GM12874 (cell line): Measurements from ENCODE around the gene PARP16.

Source experiments
- CTCF ChIP-seq: IDR thresholded peaks from 2 replicates; pipeline ENCODE4 v1.5.1; 2011; ENCODE audit warnings: low read depth, mild to moderate bottlenecking, control low read depth, low read length, moderate library complexity; ENCODE audit not compliant: insufficient read depth

PARP16 gene

DNA sequence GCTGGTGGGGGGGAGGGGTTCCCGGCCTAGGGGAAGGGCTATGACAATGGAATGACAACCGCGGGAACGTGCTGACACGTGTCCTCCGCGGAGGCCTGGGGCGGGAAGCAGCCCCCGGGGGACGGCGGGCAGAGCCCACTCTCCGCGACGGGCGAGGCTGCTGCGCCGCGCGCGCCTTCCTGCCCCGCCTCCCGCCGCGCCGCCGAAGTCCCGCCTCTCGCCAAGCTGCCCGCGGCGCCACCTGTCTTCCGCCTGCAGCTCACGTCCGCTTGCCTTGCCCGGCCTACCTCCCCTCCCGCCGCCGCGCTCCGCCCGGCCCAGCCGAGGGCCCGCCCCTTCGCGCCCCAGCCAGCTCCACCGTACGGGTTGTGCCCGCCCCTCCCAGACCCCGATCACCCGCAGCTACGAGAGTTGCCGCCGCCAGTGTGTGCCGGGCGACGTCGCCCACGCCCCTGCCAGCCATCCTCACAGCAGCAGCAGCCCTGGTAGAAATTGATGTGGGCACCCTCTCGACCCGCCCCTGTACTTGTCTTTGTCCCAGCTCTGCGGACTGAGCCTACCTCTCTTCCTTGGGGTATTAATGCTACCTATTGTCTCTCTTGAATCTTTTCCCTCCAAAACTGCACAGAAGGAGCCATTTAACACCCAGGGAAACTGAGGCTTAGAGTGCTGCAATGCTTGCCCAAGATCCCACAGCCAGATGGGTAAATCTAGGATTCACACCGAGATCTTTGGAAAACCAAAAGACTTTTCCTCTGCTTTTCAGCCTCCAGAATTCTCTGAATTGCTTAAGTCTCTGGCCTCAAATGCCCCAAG is at the start of gene PARP16:
TSS of gene PARP16 (minus strand) at position 180 of the 816 bp plus-strand sequence. CDS start 457 bp downstream, outside the sequence.
- TF ChIP-seq CTCF = peak; percentile 25; the same call in 1 of the 2 replicates

DNA sequence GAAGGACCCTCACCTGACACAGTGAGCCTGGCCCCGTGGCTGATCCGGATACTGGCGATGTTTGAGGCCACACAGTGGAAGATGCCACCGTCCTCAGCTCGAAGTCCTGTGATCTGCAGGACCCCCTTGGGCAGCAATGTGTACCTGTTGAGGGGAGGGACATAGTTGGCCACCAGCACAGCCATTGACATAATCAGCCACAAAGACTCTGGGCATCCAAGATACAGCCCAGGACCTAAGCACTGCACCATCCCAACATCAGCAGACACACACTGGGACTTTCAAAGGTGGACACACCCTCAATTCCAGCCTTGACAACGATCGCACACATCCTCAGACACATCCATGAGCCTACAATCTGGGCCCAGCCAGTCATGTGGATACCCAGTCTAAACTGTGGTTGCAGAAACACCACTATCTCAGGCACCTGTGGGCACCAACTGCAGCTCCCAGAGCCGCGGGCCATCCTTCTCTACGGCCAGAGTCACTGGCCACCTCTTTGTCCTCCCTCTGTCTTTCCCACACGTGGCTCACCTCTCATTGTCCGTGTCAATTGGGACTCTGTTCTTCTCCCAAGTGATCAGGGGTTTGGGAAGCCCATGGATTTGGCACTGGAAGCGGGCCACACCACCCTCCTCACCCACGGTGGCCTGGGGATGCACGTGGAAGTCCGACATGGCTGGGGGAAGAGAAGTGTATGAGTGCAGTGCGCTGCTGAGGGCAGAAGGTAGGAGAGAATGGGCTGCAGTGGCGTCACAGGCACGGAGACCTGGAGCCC is 48.8 kb upstream of the PARP16 start:
- TF ChIP-seq CTCF = no peak

GRCh38 chr15:65334586-65335231 is 48.0 kb upstream of the PARP16 start:
- TF ChIP-seq CTCF = no peak

- no peak for TF ChIP-seq CTCF
Measured at GRCh38 chr15:65333856-65334255, 47.2 kb upstream of the PARP16 start.

DNA sequence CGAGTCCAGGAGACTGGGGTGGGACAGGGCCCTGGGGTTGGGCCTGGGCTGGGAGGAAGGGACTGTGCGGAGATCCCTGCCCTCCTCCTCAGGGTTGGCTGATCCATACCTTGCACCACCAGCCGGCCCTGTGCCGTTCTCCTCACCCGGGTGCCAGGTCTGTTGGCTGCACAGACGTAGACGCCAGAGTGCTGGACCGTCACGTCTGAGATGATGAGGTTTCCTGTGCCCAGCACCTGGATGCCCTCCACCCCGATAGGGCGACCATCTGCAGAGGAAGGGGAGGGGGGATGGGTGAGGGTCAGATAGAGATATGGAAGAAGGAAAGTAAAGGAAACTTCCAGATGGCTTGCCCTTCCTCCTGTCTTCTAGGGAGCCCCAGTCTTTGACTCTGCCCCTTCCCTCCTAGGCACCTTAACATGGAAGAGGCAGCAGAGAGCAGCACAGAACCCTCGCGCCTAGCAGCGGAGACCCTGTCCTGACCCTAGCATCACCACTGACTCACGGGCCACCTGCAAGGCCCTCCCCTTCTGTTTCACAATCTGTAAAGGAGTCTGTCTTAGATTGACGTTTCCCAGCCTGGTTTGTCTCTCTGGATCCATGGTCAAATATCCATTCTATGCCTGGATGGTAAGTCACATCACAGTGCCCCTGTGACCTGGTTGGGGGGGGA is 46.6 kb upstream of the PARP16 start:
- TF ChIP-seq CTCF = no peak

DNA sequence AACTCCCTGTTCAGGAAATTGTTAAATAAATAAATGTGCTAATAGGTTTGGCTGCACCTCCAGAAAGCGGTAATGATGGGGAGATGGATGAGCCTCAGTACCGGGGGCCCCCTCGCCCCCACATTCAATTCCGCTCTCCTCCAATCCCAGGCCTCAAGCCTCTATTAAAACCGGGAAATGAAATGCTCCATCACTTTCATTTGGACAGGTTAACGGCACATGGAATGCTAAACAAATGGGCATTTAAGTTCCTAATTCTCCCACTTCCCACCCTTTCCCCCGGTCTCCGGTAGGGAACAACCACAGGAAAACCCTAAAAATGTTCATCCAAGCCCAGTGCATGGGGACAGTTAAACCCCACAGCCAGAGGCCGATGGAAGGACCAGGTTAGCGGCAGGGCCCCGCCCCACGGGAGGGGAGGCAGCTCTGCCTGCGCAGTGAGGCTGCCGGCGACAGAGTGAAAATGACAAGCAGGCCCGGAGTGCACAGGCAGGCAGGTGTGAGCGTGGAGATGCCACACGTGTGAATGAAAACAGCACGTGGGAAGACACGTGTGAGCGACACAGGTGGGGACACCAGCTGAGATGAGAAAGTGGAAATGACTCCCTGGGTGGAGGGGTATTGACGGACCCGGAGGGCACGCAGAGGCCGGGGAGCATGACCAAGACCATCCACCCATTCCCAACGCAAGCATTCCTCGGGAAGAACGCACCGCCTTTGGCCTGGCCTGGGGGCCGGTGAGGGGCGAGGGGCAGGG is 45.9 kb upstream of the PARP16 start:
- no peak for TF ChIP-seq CTCF
